ENCODE data around the gene SIL1.

DNA sequence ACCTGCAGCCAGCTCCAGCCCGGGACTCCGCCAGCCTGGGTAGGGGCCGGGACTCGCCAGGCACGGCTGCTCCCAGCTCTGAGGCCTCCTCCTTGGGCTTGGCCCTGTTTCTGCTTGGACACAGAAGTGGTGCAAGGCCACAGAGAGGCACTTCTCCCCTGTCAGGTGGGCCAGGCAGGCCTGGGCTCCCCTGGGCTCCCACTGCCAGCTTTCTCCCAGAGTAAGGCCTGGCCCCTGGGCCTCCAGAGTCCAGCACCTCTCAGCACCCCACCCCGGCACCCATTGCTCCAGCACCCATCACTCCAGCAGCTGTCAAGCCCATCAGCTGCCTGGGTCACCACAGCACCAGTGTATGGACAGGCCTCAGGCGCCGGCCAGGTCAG lies 251.9 kb downstream of the SIL1 start:
- TF ChIP-seq RAD21 (IDR thresholded peaks at IDR 0.05 in 1 of 2, conservative IDR thresholded peaks at IDR 0.05 in 1 of 2; ENCODE audit: low read depth in 2 of 2, low read length in 2 of 2) (no peak), CHD2 (IDR thresholded peaks at IDR 0.05; ENCODE audit: low read length) (no peak), SP2 (IDR thresholded peaks at IDR 0.05; ENCODE audit: low read length) (no peak), CREB1 (IDR thresholded peaks at IDR 0.05) (no peak), RXRA (IDR thresholded peaks at IDR 0.05; ENCODE audit: insufficient read depth, low read depth, low read length) (no peak), POLR2AphosphoS5 (IDR thresholded peaks at IDR 0.05; ENCODE audit: low read depth, low read length) (no peak), EP300 (IDR thresholded peaks at IDR 0.05; ENCODE audit: borderline replicate concordance in 1 of 2, low read depth in 2 of 2, low read length in 2 of 2) (no peak)
- TF ChIP-seq, protein P1, sequence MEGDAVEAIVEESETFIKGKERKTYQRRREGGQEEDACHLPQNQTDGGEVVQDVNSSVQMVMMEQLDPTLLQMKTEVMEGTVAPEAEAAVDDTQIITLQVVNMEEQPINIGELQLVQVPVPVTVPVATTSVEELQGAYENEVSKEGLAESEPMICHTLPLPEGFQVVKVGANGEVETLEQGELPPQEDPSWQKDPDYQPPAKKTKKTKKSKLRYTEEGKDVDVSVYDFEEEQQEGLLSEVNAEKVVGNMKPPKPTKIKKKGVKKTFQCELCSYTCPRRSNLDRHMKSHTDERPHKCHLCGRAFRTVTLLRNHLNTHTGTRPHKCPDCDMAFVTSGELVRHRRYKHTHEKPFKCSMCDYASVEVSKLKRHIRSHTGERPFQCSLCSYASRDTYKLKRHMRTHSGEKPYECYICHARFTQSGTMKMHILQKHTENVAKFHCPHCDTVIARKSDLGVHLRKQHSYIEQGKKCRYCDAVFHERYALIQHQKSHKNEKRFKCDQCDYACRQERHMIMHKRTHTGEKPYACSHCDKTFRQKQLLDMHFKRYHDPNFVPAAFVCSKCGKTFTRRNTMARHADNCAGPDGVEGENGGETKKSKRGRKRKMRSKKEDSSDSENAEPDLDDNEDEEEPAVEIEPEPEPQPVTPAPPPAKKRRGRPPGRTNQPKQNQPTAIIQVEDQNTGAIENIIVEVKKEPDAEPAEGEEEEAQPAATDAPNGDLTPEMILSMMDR (IDR thresholded peaks at IDR 0.05; ENCODE audit: control extremely low read depth in 1 of 3, insufficient read depth in 1 of 3, low read depth in 1 of 3, low read length in 3 of 3) = no peak
